Lung (tissue), 12 donors: Measurements from ENCODE around the gene PODXL2. TPM values are rescaled to one million over a fixed set of nuclear protein-coding genes. Genes with fewer than 3 reads are reported as not detected.

Experiments
- ATAC-seq: fragments of 200-7000 bp; cut with Tn5 transposase; one replicate; pipeline ENCODE4 v1.9.1; 2020; ENCODE audit warnings: moderate number of reproducible peaks; ENCODE audit not compliant: insufficient read depth, low FRiP score
- DNase-seq, 3 donors: peaks; one replicate each; pipeline ENCODE4 v3.0.0-alpha.2; 2013 to 2017
- H3K27ac ChIP-seq, 2 donors: one replicate each; pipeline ENCODE4 v1.5.1; 2013; ENCODE audit warnings: mild to moderate bottlenecking in 2 of 2, moderate library complexity in 2 of 2, control low read depth in 1 of 2, inconsistent platforms in 1 of 2, low read depth in 1 of 2, low read length in 1 of 2
- H3K27me3 ChIP-seq, 3 donors: one replicate each; pipeline ENCODE4 v1.5.1; 2013; ENCODE audit warnings: low read length in 2 of 3; ENCODE audit not compliant: control insufficient read depth in 3 of 3, insufficient read depth in 3 of 3
- H3K36me3 ChIP-seq, 4 donors: one replicate each; pipeline ENCODE4 v1.5.1; 2013; ENCODE audit warnings: low read length in 4 of 4, mild to moderate bottlenecking in 1 of 4, moderate library complexity in 1 of 4; ENCODE audit not compliant: control insufficient read depth in 4 of 4, insufficient read depth in 4 of 4
- H3K4me1 ChIP-seq, 5 donors: one replicate each; pipeline ENCODE4 v1.5.1; 2013; ENCODE audit warnings: low read length in 5 of 5, mild to moderate bottlenecking in 2 of 5, moderate library complexity in 1 of 5; ENCODE audit not compliant: control insufficient read depth in 5 of 5, insufficient read depth in 5 of 5
- H3K4me3 ChIP-seq: one replicate; pipeline ENCODE4 v1.5.1; 2013; ENCODE audit warnings: mild to moderate bottlenecking, control low read depth, moderate library complexity
- H3K9ac ChIP-seq, 2 donors: one replicate each; pipeline ENCODE4 v1.5.1; 2013; ENCODE audit warnings: low read length in 2 of 2, control low read depth in 1 of 2; ENCODE audit not compliant: insufficient read depth in 1 of 2
- H3K9me3 ChIP-seq, 4 donors: one replicate each; pipeline ENCODE4 v1.5.1; 2013; ENCODE audit warnings: low read length in 3 of 4, mild to moderate bottlenecking in 1 of 4, moderate library complexity in 1 of 4; ENCODE audit not compliant: control insufficient read depth in 4 of 4, insufficient read depth in 3 of 4
- WGBS, 2 donors: extraction: QIAGEN DNeasy Blood & Tissue Kit; methylation state at CpG; one replicate each; pipeline ENCODE4 v1.1.7; 2013; 5-methylcytosine and 5-hydroxymethylcytosine counted together
- polyA plus RNA-seq, 2 donors: library from polyadenylated mRNA; stranded (reverse); fragments of 200-250 nt; gene quantifications; one replicate each; pipeline ENCODE4 v1.2.1, GENCODE V29; 2013
- total RNA-seq, 2 donors: library from RNA; depleted of rRNA in 1 of 2; stranded (reverse); fragments of >200 nt in 1 of 2; gene quantifications; one replicate each; pipeline ENCODE4 v1.2.1, GENCODE V29; 2014 to 2021
- TF ChIP-seq, protein P1 (sequence below): IDR thresholded peaks from 2 replicates; pipeline ENCODE4 v1.5.1; 2012; ENCODE audit warnings: mild to moderate bottlenecking; ENCODE audit errors: control extremely low read depth, extremely low read depth
- donor health status: control.
- donor health status: control.
- donor health status: Bipolar disorder and iron deficiency.
- donor health status: healthy.
- donor health status: DM: yes; HTN: yes; CAD: no.

Gene PODXL2
- total and polyA plus RNA-seq, 4 donors, result 3.1 to 7.3 (median 4.6) TPM

DNA sequence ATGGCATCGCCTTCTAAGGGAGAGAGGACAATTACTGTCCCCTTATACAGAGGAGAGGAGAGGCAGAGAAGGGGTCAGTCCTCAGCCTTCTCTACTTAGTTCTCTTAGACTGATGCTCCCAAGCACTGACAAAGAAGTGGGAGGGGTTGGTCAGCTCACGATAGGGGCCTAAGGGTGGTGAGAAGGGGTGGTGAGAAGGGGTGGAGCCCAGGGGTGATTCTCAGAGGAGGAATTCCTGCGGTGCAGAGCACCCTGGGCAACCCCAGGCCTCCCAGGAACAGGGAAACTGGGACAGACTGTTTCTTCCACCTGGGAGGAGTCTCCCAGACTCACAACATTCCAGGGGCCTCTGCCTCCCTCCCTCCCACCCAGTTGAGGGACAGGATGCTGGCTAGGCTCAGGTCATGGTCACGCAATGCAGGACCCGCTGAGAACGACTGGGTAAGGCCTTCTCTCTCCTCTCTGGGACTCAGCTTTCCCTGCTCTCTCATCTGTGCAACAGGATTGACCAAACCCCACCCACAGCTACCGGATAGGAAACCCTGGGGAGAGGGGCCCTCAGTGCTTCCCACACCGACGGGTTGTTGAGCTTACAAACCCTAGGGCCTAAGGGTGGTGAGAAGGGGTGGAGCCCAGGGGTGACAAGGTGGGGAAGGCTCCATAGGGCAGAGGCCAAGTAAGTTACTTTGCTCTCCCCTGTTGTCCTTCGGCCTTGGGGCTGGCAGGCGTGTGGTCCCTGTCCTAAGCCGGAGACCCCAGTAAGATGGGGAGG lies 40.0 kb upstream of the PODXL2 start:
- no peaks in the 10 kb centered on the region for H3K9me3 ChIP-seq
- no peak for DNase-seq
- no peak for ATAC-seq
- H3K27me3 ChIP-seq, result no peaks in the 10 kb centered on the region
- H3K27ac ChIP-seq, result peak overlapping the region in 1 of 2 donors; percentile 88
- H3K4me1 ChIP-seq, result peaks cover 0 to 32% (median 14%) of the 10 kb centered on the region in 5 donors
- TF ChIP-seq, protein P1, sequence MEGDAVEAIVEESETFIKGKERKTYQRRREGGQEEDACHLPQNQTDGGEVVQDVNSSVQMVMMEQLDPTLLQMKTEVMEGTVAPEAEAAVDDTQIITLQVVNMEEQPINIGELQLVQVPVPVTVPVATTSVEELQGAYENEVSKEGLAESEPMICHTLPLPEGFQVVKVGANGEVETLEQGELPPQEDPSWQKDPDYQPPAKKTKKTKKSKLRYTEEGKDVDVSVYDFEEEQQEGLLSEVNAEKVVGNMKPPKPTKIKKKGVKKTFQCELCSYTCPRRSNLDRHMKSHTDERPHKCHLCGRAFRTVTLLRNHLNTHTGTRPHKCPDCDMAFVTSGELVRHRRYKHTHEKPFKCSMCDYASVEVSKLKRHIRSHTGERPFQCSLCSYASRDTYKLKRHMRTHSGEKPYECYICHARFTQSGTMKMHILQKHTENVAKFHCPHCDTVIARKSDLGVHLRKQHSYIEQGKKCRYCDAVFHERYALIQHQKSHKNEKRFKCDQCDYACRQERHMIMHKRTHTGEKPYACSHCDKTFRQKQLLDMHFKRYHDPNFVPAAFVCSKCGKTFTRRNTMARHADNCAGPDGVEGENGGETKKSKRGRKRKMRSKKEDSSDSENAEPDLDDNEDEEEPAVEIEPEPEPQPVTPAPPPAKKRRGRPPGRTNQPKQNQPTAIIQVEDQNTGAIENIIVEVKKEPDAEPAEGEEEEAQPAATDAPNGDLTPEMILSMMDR, result no peak
- H3K4me3 ChIP-seq, result peak overlapping the region; percentile 91
- H3K36me3 ChIP-seq, result peaks cover 0 to 2% (median 0%) of the 10 kb centered on the region in 4 donors
- H3K9ac ChIP-seq, result peak overlapping the region; percentile 46 to 76
- WGBS, 2 donors, result 16 to 18% methylated on average over 12 of the region's 12 CpGs

DNA sequence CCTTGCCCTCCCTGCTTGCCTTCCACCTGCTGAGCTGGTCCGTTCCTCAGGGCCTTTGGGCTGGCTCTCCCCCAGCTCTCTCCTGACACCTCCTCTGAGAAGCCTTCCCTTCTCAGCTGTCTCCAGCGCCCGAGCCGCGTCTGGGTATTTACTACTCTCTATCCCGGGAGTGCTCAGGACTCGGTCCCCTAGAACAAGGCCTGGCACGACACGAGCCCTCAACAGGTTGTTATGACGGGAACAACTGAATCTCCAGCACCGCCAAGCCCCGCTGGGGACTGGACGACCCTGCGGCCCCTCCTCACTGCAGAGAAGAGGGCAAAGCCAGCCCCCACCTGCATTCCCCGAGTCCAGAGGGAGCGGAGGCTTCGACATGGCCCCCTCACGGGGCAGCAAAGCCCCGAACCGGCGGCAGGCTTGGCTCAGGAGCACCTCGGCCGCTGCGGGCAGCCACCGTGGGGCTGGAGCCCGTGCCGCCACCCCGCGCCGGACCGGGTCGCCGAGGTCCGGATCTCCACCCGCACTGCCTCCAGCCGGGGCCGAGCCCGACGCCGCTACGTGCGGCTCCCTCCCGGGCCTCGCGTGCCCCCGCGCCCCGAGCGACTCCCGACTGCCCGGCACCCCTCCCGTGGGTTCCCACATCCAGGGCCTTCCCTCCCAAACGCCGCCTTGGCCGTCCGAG lies 39.2 kb upstream of the PODXL2 start:
- Histone ChIP-seq H3K27ac (peak overlapping the region; percentile 88 to 91), H3K4me1 (peaks cover 0 to 32% (median 14%) of the 10 kb centered on the region in 5 donors), H3K9me3 (no peaks in the 10 kb centered on the region), H3K9ac (peak overlapping the region; percentile 46 to 76), H3K27me3 (no peaks in the 10 kb centered on the region), H3K36me3 (peaks cover 0 to 2% (median 0%) of the 10 kb centered on the region in 4 donors), H3K4me3 (peak overlapping the region; percentile 91)
- peak; percentile 22 for ATAC-seq
- WGBS, 2 donors, result 0% methylated on average over 30 to 56 of the region's 56 CpGs
- TF ChIP-seq, protein P1, result no peak
- DNase-seq, result no peak

DNA sequence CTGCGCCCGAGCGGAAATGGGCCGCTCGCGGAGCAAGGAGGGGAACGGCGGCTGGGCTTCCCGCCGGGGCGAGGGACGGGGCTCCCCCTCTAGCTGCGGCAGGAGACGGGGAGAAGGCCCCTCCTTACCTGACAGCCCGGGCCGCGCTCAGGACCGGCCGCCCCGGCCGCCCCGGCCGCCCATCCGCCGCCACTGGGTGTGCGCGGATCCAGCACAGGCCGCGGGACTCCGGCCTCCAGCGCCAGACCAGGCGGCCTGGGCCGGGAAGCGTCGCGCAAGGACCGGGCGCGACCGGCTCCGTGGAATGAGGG lies 38.7 kb upstream of the PODXL2 start:
- TF ChIP-seq, protein P1, result no peak
- DNase-seq (no peak), ATAC-seq (peak; percentile 42)
- no peaks in the 10 kb centered on the region for H3K9me3 ChIP-seq
- H3K4me3 ChIP-seq, result peak overlapping the region; percentile 91
- peak overlapping the region in 1 of 2 donors; percentile 46 for H3K9ac ChIP-seq
- peak overlapping the region; percentile 88 to 91 for H3K27ac ChIP-seq
- no peaks in the 10 kb centered on the region for H3K27me3 ChIP-seq
- peaks cover 0 to 30% (median 14%) of the 10 kb centered on the region in 5 donors for H3K4me1 ChIP-seq
- peaks cover 0 to 2% (median 0%) of the 10 kb centered on the region in 4 donors for H3K36me3 ChIP-seq
- 0% methylated on average over 35 to 41 of the region's 41 CpGs for WGBS, 2 donors
